IMR-90 (cell line): ENCODE data around the gene SNAP29. TPM values are rescaled to one million over a fixed set of nuclear protein-coding genes. Genes with fewer than 3 reads are reported as not detected.

Experiments used
- ATAC-seq: fragments of 200-7000 bp; cut with Tn5 transposase; 2 replicates; pipeline ENCODE4 v1.9.1; 2020; ENCODE audit warnings: low read depth, mild to moderate bottlenecking, moderate library complexity
- BruUV-seq: library from RNA; stranded (reverse); fragments of 400-500 nt; replicated peaks from 2 replicates; lab custom pipeline; 2021; lab: Mats Ljungman, UMichigan
- CTCF ChIA-PET: fragments of 300-600 bp; formaldehyde crosslinking; extraction: SDS; loops from one replicate; lab custom pipeline; 2021; ENCODE audit warnings: antibody characterized with exemption; lab: Yijun Ruan, JAX
- POLR2A ChIA-PET: fragments of 300-600 bp; sonication (Branson Sonifier 250); formaldehyde crosslinking; loops from one replicate; lab custom pipeline; 2022; ENCODE audit warnings: antibody characterized with exemption; ENCODE audit not compliant: unreplicated experiment; lab: Charles Lee
- DNase-seq: peaks from one replicate; pipeline ENCODE4 v3.0.0; 2013
- H2AFZ ChIP-seq: replicated peaks from 2 replicates; pipeline ENCODE3; 2013; ENCODE audit warnings: low read length, mild to moderate bottlenecking; ENCODE audit not compliant: poor library complexity
- H2AK5ac ChIP-seq: 2 replicates; pipeline ENCODE4 v1.6.1; 2013; ENCODE audit warnings: low read depth, low read length, inconsistent platforms
- H2AK9ac ChIP-seq: replicated peaks from 2 replicates; pipeline ENCODE3; 2013; ENCODE audit warnings: mild to moderate bottlenecking, low read depth, low read length, moderate library complexity; ENCODE audit not compliant: poor library complexity
- H2BK120ac ChIP-seq: 2 replicates; pipeline ENCODE4 v1.6.1; 2013; ENCODE audit warnings: low read depth, low read length, inconsistent platforms
- H2BK15ac ChIP-seq: 3 replicates; pipeline ENCODE4 v1.6.1; 2013; ENCODE audit warnings: low read depth, low read length, inconsistent platforms
- H2BK20ac ChIP-seq: 2 replicates; pipeline ENCODE4 v1.6.1; 2013; ENCODE audit warnings: low read depth, mild to moderate bottlenecking, inconsistent platforms, low read length, moderate library complexity
- H2BK5ac ChIP-seq: 2 replicates; pipeline ENCODE4 v1.6.1; 2013; ENCODE audit warnings: mild to moderate bottlenecking, low read depth, low read length, inconsistent platforms; ENCODE audit not compliant: poor library complexity, severe bottlenecking
- H3K14ac ChIP-seq: replicated peaks from 2 replicates; pipeline ENCODE4 v1.6.1; 2013; ENCODE audit warnings: low read depth, low read length, inconsistent platforms
- H3K18ac ChIP-seq: 2 replicates; pipeline ENCODE4 v1.6.1; 2013; ENCODE audit warnings: low read depth, low read length, control low read depth
- H3K23ac ChIP-seq: 2 replicates; pipeline ENCODE4 v1.6.1; 2013; ENCODE audit warnings: low read depth, low read length, inconsistent platforms
- H3K27ac ChIP-seq: 2 replicates; pipeline ENCODE4 v1.5.1; 2013; ENCODE audit warnings: mild to moderate bottlenecking, control low read depth, low read length; ENCODE audit not compliant: insufficient read depth
- H3K27me3 ChIP-seq: 2 replicates; pipeline ENCODE4 v1.6.1; 2013; ENCODE audit warnings: low read length; ENCODE audit not compliant: control insufficient read depth, insufficient read depth
- H3K36me3 ChIP-seq: 2 replicates; pipeline ENCODE4 v1.6.1; 2013; ENCODE audit warnings: low read length, mixed read lengths; ENCODE audit not compliant: control insufficient read depth, insufficient read depth
- H3K4ac ChIP-seq: 2 replicates; pipeline ENCODE4 v1.6.1; 2013; ENCODE audit warnings: low read depth, low read length, inconsistent platforms
- H3K4me1 ChIP-seq: 2 replicates; pipeline ENCODE4 v1.6.1; 2013; ENCODE audit warnings: low read length, mixed read lengths; ENCODE audit not compliant: control insufficient read depth, insufficient read depth
- H3K4me2 ChIP-seq: 2 replicates; pipeline ENCODE4 v1.6.1; 2013; ENCODE audit warnings: low read depth, mild to moderate bottlenecking, control low read depth, low read length, moderate library complexity
- H3K4me3 ChIP-seq: 2 replicates; pipeline ENCODE4 v1.5.1; 2013; ENCODE audit warnings: low read depth, mild to moderate bottlenecking, control low read depth, low read length, moderate library complexity; ENCODE audit not compliant: insufficient read depth
- H3K56ac ChIP-seq: 2 replicates; pipeline ENCODE4 v1.6.1; 2013; ENCODE audit warnings: low read length, inconsistent platforms; ENCODE audit not compliant: insufficient read depth; ENCODE audit errors: extremely low read depth
- H3K79me1 ChIP-seq, 2 experiments: 2 replicates each; pipeline ENCODE4 v1.6.1; 2013; ENCODE audit warnings: low read length in 2 of 2, inconsistent platforms in 1 of 2, low read depth in 1 of 2
- H3K9ac ChIP-seq: 2 replicates; pipeline ENCODE4 v1.6.1; 2013; ENCODE audit warnings: low read depth, low read length, control low read depth
- H3K9me1 ChIP-seq: 2 replicates; pipeline ENCODE4 v1.6.1; 2013; ENCODE audit warnings: low read length, inconsistent platforms; ENCODE audit not compliant: insufficient read depth
- H3K9me3 ChIP-seq: 2 replicates; pipeline ENCODE4 v1.6.1; 2013; ENCODE audit warnings: low read length; ENCODE audit not compliant: control insufficient read depth, insufficient read depth
- H4K20me1 ChIP-seq: 2 replicates; pipeline ENCODE4 v1.6.1; 2013; ENCODE audit warnings: low read length, inconsistent platforms; ENCODE audit not compliant: insufficient read depth
- H4K5ac ChIP-seq: 2 replicates; pipeline ENCODE4 v1.6.1; 2013; ENCODE audit warnings: mild to moderate bottlenecking, low read depth, low read length, control low read depth
- H4K8ac ChIP-seq, 2 experiments: 2 replicates each; pipeline ENCODE4 v1.6.1; 2013; ENCODE audit warnings: low read depth in 2 of 2, low read length in 2 of 2, control low read depth in 1 of 2, inconsistent platforms in 1 of 2
- H4K91ac ChIP-seq: 2 replicates; pipeline ENCODE4 v1.6.1; 2013; ENCODE audit warnings: low read depth, low read length, inconsistent platforms; ENCODE audit not compliant: insufficient read depth
- CHD1 ChIP-seq: IDR thresholded peaks from 2 replicates; pipeline ENCODE4 v1.6.1; 2012; ENCODE audit warnings: low read depth, low read length, improper control_type of control experiment
- WGBS, 2 experiments: methylation state at CpG; one replicate each; pipeline versions ENCODE4 v1.1.5 to v1.1.7; 2013; ENCODE audit warnings: missing lambda C conversion rate in 2 of 2; ENCODE audit not compliant: insufficient read length in 1 of 2; ENCODE audit errors: extremely low coverage in 2 of 2; 5-methylcytosine and 5-hydroxymethylcytosine counted together
- dilution Hi-C: fragments of 300-500 bp; cut with HindIII; formaldehyde crosslinking; loops from one replicate; pipeline ENCODE4 v1.14.3; 2018; ENCODE audit warnings: low sequenced_read_pairs; ENCODE audit not compliant: unreplicated experiment
- in situ Hi-C: fragments of 300-500 bp; cut with MboI; formaldehyde crosslinking; loops from 3 replicates; pipeline ENCODE4 v1.14.3; 2019; ENCODE audit warnings: low sequenced_read_pairs, inconsistent platforms, mixed read lengths
- intact Hi-C: fragments of 100-400 bp; cut with micrococcal nuclease; formaldehyde crosslinking; loops from 2 replicates; pipeline ENCODE4 v1.10.0; 2022
- polyA plus RNA-seq, 3 experiments: library from polyadenylated mRNA; depleted of rRNA; stranded (reverse); fragments of >200 nt; gene quantifications; 2 replicates each; pipeline ENCODE4 v1.2.3, GENCODE V29; 2012; ENCODE audit warnings: low replicate concordance in 1 of 3
- total RNA-seq: library from RNA; depleted of rRNA; stranded (reverse); fragments of >200 nt; gene quantifications from 2 replicates; pipeline ENCODE4 v1.2.3, GENCODE V29; 2012

Gene SNAP29
- total and polyA plus RNA-seq, 2 of the 4 experiments (the other 2 are of a cell fraction) = 10.6 to 29.5 TPM

- Histone ChIP-seq H3K4me3 (no peak overlapping the region), H2BK15ac (no peak overlapping the region), H3K4ac (no peak overlapping the region), H3K4me2 (no peak overlapping the region), H2BK5ac (no peak overlapping the region), H3K23ac (no peak overlapping the region), H3K14ac (no peak overlapping the region), H3K9me3 (no peaks in the 10 kb centered on the region), H4K20me1 (no peaks in the 10 kb centered on the region), H3K27me3 (no peaks in the 10 kb centered on the region), H2AK9ac (no peak overlapping the region), H3K9me1 (peaks cover 10% of the 10 kb centered on the region), H3K79me1 (peaks cover 0 to 13% of the 10 kb centered on the region in 2 experiments; a peak in 1 of 4 replicates), H2BK20ac (no peak overlapping the region), H3K36me3 (peaks cover 33% of the 10 kb centered on the region), H3K4me1 (peaks cover 2% of the 10 kb centered on the region), H4K5ac (no peak overlapping the region), H3K56ac (no peak overlapping the region), H2AFZ (no peak overlapping the region), H3K9ac (no peak overlapping the region), H3K27ac (no peak overlapping the region), H4K8ac (no peak overlapping the region), H2BK120ac (no peak overlapping the region), H2AK5ac (no peak overlapping the region), H4K91ac (no peak overlapping the region), H3K18ac (no peak overlapping the region)
- POLR2A ChIA-PET = no interaction called here
- DNase-seq (no peak), ATAC-seq (no peak)
- intact Hi-C loops (no loop called here), dilution Hi-C loops (no loop called here), in situ Hi-C loops (no loop called here)
- CTCF ChIA-PET = interaction anchor here (1.8 kb wide), 1 partner anchor 28 kb away, joined by 5 read pairs; no protein-coding TSS in a partner anchor
- TF ChIP-seq CHD1 = no peak
- no CpG with 5 or more reads among the region's 5 CpGs for WGBS, 2 experiments
- no TSS peak for BruUV-seq
Measured at GRCh38 chr22:20811971-20812660, 46.7 kb upstream of the SNAP29 start.
